Tongue (tissue), 2 donors: ENCODE measurements around the gene TMEM204. TPM values are rescaled to one million over a fixed set of nuclear protein-coding genes. Genes with fewer than 3 reads are reported as not detected.

ENCODE experiments used
- DNase-seq: peaks from one replicate; pipeline ENCODE4 v3.0.0-alpha.2; 2015
- total RNA-seq: library from RNA; depleted of rRNA; stranded (reverse); fragments of >200 nt; gene quantifications from one replicate; pipeline ENCODE4 v1.2.3, GENCODE V29; 2014

The TMEM204 gene
- total RNA-seq, 1 donor from 2014 or later = 19.3 TPM

DNA sequence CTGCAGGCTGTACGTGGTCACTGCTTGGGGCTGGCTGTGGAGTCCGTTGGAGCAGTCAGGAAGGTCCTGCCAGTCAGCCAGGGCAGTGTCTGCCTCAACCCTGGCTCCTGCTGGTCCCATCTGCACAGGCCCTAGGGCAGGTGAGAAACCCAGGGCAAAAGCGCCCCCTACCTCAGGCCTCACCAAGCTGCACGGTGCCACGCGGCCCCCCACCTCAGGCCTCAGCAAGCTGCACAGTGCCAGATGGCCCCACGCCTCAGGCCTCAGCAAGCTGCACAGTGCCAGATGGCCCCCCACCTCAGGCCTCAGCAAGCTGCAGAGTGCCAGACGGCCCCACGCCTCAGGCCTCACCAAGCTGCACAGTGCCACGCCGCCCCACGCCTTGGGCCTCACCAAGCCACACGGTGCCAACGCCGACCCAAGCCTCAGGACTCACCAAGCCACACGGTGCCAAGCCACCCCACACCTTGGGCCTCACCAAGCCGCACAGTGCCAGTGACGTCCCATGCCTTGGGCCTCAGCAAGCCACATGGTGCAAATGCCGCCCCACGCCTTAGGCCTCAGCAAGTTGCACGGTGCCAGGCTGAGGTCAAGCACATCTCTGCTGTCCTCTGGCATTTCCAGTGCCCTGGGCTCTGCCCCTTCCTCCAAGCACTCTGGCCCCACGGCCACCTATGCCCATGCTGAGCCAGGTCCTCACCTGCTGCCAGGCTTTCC is 5.5 kb downstream of the TMEM204 start:
- DNase-seq = peak; percentile 33

DNA sequence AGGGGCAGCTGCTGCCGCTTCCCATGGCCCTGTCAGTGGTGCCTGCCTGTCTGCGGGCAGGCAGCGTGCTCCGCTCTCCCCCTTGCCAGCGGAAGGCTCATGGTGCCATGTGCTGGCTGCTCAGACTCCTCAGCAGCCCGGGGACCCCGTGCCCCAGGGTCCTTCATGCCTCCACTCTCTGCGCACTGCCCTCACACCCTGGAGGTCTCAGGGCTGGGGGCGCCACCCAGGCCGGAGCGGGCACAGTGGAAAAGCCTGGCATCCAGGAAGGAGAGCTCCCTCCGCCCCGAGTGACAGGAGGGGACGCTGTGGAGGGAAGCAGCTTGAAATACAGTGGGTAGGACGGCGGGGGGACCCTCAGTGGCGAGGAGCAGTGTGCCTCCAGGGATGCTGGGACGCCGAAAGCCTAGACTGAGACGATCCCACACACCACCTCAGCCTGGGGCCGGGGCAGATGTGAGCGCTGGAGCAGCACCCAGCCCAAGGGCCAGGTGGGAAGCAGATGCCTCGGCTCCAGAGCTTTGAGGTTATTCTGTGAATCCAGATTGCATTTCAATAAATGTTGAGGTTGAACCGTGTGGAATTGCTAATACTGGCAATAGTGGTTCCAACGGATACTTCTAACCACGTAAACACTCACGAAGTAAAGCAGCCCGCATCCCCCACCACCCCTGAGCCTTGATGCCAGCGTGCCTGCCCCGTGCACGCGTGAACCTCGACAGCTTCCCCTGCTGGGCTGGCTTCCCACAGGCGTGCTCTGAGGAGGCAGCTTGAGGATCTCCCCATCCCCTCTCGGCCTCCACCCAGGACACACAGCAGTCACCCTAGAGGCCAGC is 6.5 kb downstream of the TMEM204 start:
- DNase-seq = no peak

DNA sequence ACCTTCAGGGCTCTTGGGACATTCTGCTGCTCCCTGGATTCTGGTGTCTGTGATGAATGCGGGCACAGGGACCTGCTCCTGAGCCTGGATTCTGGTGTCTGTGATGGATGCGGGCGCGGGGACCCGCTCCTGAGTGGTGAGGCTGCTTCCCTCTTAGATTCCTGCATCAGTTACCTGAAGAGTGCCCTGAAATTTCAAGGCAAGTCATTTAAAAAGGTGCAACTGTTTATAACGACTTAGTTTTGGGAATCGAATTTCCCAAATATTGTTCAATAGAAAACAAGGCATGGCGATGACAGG is 7.0 kb downstream of the TMEM204 start:
- no peak for DNase-seq

DNA sequence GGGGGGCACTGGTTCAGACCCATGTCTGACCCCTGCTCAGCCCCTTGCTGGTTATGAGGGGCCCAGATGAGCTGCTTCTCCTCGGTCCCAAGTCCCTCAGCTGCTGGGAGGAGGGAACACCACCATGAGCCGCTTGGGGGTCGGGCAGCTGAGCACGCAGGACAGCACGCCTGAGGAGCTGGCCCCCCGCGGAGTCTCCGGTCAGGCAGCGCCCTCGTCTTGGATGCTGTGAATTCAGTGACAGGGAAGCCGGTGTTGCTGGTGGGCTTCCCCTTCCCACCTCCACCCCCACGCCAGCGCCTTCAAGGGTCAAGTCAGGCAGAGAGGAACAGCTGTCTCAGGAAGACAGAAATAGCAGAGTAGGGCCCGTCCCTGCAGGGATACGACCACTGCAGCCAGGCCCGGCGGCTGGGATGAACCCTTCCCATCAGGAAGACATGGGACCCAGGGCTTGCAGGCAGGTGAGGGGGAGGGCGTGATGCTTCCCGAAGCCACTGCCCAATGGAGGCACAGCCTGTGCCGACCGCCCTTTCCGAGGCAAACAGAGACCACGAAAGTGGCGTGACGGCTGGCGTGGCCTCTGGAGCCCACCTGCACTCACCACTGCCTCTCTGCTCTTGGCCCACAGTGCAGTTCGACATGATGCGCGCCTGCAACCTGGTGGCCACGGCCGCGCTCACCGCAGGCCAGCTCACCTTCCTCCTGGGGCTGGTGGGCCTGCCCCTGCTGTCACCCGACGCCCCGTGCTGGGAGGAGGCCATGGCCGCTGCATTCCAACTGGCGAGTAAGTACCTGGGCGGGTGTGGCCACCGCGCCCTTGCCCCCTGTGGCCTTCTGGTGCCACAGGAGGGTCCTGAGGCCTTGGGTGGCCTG is 8.1 kb downstream of the TMEM204 start:
- peak; percentile 32 for DNase-seq

DNA sequence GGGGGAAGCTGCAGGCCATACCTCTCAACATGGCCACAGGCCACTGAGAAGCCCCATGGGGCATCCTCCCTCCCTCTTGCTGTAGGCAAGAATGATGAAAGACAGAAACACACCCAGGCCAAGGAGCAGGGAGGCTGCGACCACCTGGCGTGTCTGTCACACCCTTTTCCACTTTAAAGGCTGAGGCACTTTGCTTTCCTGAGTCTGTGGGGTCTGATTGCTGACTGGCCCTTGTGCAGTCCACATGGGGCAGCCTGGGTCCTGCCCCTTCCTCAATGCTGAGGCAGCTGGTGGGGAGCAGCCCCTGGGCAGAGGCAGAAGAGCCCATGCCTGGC is 8.7 kb downstream of the TMEM204 start:
- peak; percentile 26 for DNase-seq

DNA sequence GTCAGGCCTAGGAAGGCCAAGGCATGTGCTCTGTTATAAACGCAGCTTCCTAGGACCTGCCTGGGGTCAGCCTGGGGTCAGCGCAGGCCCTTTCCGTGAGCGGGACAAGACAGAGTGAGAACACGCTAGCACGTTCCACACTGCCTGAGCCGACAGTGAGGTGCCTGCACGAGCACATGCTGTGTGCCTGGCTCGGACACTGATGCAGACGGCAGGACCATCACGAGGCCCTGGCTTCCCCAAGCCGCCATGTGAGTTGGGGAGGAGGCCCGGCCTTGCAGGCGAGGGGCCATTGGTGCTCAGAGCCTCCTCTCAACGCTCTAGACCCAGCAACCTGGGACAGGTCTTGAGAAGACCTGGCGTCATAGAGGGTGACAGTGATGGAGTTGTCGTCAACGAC is 9.1 kb downstream of the TMEM204 start:
- DNase-seq = no peak

DNA sequence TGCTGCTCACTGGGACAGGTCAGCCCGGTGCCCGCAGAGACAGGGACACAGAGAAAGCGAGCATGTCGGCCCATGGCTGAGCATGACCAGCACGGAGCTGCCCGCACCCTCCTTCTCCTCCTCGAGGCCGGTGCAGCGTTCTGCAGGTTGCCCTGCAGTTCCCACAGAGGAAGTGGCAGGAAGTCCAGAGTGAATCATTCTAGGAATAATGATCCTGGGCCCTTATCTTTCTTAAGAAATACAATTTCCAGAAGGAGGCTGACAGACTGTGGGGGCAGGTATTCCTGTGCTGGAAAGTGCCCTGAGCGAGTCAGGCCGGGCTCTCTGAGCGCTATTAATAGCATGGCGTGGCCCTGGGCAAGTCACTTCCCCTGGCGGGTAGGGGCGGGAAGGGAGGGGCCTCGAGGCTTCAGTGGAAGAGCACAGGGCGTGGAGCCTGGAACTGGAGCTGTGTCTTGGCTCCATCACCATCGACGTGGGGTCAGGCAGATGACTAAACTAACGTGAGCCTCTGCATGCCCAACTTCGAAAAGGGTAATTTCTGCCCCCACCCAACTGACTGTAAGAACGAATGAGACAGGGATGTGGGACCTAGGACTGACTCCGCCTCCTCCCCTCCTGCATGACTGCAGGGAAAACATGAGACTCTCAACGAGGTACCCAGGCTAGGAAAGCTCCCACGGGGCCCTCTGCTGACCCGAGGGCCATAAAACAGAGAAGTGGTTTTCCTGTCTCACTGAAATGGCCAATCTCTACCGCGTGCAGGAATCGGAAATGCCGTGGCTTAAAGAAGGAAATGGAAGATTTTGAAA is 9.8 kb downstream of the TMEM204 start:
- peak; percentile 33 for DNase-seq

DNA sequence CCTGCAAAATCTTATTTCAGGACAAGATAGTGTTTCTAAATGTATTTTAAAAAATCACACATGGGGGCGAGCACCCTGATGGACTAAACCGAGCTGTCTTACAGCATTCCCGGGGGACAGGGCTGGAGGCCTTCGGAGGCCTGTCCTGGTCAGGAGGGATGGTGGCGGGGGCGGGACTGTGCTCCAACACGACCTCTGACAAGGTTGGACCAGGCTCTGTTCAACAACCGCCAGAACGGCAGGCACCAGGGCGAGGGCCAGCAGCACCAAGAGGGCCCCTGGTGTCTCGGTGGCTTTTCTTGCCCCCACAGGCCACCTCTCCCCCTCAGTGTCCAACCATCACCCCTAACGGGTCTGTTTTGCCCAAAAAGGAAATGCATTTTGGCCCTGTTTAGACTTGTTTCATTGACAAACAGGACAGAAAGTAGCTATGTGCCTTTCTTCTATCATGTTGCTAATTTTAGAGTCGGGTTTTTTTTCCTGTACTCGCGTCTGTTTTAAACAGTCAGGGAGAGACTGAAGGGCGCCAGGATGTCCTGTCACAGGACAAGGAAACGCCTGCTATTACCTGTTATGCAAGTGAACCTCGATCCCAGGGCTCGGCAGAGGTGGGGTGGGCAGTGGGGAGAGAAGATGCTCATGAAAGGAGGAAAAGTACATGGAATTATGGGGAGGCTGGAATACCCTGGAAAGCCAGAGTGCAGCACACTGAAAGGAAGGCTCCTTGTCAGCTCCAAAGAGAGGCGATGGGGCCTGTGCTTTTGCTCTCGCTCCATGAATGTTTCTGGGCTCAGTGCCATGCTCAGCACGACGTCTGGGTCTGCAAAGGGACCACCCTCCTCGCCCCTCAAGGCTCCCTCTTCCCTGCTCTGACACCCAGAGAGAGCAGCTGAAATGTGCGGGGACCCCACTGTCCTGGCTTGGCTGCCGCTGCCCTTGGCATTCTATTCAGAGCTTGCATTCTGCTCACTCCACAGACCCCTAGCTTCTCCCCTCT is 11.9 kb downstream of the TMEM204 start:
- DNase-seq = no peak

DNA sequence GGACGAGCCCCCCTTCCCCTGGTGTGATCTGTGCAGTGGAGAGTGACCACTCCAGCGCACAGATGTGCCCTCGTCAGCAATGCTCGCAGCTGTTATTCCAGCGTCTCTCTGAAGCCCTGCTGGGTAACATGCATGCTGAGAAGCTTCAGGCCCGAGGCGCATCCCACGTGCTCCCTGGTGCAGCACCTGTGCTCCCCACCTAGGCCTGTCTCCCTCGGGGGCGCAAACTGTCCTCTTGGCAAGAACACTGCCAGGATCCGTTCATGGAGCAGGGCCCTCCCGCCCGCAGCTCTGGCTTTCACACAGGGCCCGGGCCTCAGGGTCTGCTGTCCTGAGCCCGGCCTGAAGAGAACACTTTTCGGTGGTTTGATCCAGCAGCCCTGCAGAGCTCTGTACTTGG is 13.0 kb downstream of the TMEM204 start:
- DNase-seq = no peak

DNA sequence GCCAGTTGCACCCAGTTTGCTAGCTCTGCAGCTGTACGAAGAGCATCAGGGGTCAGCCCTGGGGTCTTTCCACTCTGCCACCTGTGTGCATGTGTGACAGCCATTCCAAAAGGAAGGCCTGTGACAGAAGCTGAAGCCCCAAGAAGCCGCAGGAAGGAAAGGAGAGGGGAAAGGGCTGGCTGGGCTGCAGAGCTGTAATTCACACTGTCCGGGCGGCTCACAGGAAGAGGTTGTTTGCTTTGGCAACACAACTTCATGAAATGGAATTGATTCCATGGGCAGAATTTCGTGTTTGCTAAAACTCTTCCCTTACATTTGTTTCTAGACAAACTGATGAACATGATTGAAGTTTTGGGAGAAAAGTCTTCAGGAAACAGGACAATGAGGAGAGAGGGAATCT is 14.8 kb downstream of the TMEM204 start:
- no peak for DNase-seq

DNA sequence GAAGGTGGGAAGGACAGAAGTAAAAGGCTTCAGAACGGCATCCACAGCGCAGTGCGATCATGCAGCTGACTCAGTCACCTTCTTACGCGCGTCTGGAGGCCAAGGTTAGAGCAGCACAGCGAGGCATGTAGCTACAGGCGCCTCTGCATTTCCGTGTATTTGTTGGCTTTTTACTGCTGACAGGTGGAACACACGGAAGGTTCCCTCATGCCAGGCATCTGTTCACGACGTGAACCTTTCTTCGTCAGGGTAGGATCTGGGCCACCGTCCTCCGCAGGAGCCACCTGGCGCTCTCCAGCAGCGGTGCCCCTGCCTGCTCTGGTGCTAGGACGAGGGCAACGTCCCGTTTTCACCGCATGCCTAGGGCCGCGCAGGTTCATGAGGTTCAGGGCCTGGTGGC is 15.3 kb downstream of the TMEM204 start:
- no peak for DNase-seq

DNA sequence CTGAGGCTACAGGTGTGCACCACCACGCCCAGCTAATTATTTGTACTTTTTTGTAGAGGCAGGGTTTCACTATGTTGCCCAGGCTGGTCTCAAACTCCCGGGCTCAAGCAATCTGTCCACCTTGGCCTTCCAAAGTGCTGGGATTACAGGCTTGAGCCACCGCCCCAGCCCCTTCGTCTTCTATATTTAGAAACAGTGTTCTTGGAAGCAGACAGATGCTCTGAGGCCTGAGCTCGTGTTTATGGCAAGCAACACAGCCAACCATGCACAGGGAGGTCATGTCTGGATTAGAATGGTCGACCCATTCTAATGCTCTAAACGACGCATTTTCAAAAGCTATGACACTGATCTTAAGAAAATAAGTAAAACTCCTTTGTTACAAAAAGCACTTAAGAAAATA is 16.6 kb downstream of the TMEM204 start:
- peak; percentile 48 for DNase-seq

DNA sequence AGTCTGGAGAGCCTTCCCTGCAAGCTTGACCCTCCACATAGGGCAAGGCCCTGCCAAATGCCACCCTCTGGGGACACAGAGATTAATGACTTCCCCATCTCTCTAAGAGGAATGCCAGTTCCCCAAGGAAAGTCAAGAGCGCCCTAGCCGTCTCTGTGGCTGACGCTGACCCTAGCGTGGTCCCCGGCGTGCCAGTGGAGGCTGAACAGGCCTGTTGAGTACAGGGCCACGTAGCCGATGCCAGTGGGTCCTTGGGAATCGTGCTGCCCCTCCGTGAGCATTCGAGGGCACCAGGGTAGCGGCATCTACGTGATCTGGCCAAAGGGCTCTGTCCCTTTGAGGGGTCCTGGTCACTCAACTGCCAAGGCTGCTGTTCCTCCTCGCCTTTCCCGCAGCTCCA is 17.2 kb downstream of the TMEM204 start:
- no peak for DNase-seq

DNA sequence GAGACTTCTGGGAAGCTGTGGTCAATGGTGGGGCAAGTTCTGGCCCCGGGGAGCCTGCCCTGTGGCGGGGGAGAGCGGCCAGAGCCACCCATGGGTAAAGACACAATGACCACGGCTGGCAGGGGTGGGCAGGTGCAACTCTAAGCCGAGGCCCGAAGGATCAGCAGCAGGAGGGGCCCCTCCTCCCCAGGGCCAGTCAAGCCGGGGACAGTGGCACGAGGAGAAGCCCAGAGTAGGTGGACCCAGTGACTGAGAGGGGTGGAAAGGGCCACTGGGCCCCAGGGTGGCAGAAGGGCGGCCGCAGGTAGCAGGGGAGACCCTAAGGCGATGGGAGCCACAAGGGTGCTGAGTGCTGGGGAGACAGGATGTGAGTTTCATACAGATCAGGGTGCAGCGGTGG is 17.7 kb downstream of the TMEM204 start:
- DNase-seq = no peak

DNA sequence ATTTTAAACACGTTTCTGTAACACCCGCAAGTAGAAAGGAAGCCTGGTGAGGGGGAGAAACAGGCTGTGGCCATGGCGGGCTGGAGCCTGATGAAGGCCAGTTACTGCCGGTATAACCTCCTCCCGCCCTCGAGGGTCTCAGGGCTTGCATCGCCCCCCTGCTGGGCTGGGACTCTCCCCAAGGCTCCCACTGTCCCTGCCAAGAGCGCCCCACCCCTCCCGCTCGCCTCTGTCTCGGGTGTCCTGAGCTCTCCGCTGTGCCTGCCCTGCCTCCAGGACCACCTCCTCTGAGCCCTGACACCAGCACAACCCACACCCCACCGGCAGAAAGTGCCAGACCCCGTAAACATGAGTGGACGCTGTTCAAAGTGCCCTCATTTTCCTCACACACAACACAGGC is 18.7 kb downstream of the TMEM204 start:
- no peak for DNase-seq

DNA sequence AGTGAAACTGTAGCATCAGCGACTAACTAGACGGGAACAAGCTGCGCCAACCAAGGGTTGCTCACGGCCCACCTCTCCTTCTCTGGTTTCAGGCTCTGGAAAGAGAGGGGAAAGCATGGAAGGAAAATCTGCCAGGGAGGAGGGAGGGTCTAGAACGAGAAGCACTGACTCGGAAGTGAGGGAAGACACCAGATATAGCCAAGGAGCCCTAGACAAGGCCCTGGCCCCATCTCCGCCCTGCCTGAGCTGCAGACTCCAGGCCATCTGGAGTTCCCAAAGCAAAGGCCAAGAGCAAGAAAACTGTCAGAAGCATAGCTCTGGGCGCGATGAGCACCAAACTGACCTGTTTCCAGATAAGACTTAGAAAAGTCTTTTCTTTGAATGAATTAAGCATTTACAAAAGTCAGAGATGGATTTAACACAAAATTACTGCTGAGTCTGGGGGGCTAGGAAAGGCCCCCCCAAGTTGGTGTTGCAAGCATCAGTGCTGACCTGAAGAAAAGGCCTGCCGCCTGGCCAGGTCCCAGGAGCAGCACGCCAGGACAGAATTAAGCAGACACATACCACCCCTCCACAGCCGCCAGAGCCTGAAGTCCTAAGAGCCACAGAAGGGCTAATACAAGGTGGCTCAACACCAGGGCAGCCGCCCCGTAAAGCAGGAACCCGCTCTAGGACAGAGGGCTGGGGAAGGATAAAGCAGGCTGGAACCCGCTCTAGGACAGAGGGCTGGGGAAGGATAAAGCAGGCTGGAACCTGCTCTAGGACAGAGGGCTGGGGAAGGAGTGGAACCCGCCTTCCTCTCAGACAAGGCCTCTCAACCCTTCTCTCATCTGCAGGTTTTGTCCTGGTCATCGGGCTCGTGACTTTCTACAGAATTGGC is 20.7 kb downstream of the TMEM204 start:
- no peak for DNase-seq

DNA sequence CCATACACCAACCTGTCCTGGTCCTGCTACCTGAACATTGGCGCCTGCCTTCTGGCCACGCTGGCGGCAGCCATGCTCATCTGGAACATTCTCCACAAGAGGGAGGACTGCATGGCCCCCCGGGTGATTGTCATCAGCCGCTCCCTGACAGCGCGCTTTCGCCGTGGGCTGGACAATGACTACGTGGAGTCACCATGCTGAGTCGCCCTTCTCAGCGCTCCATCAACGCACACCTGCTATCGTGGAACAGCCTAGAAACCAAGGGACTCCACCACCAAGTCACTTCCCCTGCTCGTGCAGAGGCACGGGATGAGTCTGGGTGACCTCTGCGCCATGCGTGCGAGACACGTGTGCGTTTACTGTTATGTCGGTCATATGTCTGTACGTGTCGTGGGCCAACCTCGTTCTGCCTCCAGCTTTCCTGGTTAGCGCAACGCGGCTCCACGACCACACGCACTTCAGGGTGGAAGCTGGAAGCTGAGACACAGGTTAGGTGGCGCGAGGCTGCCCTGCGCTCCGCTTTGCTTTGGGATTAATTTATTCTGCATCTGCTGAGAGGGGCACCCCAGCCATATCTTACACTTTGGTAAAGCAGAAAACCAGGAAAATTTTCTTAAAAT is 21.5 kb downstream of the TMEM204 start:
- DNase-seq = no peak

DNA sequence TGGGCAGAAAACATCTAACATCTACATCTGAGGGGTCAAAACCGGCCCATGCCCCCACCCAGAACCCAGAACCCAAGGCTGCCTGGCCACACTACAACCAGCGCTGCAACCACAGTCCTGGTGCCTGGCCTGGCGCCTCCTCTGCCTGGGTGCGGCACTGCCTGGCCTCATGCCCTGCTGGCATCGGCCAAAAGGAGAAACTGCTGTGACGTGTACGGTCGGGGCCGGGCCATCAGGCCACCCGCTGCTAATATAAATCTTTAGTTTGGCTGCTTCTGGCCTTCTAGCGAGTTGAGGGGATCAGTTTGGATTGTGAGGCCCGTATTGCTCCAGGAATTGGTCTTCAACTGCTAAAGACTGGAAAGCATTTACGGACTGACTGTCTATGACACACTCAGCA is 22.8 kb downstream of the TMEM204 start:
- no peak for DNase-seq

DNA sequence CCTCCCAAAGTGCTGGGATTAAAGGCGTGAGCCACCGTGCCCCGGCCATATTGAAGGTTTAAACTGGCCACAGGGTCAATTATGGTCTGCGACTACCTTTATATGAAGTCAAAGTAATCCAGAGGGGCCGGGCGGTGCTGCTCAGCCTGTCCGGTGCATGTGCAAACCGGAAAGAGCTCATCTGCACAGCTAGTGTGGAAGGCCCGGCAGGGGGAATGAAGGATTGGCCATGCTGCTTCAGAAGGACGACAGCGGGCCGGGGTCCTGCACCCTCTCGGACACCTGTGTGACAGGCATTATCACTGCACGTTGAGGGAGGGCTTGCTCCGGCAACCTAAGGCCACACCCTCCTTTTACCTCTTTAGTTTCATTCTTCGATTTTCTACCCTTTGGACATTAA is 23.6 kb downstream of the TMEM204 start:
- DNase-seq = no peak

DNA sequence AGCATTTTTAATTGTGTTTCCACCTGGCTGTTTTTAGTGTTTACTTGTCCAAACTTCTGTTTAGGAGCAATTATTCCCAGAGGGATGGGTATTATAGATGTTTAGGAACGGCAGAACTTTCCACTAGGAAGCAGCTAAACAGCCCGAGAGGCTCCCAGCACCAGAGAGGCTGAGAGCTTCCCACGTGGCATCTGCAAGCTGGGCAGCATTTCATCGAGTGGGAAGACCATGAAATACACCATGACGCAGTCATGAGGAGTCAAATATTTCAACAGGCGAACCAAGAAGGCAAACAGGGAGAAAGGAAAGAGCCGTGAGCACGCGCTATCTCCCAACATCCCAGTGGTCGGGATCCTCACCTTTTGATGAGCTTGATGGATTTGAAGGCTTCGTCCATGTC is 24.1 kb downstream of the TMEM204 start:
- DNase-seq = no peak
